ENCODE results near the gene NEGR1.

DNA sequence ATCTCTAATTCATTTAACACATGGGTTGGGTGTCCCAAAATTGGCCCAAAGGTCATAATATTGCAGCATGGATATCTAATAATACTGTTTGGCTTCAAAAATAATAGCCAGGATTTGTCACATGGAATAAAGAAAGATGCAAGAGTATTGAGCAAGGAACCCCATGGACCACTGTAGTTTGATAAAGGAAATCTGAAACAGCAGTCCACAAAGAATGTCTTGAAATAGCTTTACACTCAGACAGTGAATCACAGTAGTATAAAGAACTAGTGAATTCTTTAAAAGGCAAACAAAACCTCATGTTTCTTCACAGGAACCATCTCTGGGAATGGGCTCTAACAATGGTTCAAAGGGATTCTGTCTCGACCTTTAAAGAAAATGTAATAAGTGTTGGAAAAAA is 625.4 kb downstream of the NEGR1 start:
- no peak for TF ChIP-seq EZH2 (IDR thresholded peaks at IDR 0.05; ENCODE audit: low read depth, unreplicated experiment)
- TF ChIP-seq NANOG (IDR thresholded peaks at IDR 0.05; ENCODE audit: borderline replicate concordance) = no peak
- TF ChIP-seq CREB1 (CRISPR knock-in tag; IDR thresholded peaks at IDR 0.05; ENCODE audit: low read depth) = no peak
- TF ChIP-seq, protein P1, sequence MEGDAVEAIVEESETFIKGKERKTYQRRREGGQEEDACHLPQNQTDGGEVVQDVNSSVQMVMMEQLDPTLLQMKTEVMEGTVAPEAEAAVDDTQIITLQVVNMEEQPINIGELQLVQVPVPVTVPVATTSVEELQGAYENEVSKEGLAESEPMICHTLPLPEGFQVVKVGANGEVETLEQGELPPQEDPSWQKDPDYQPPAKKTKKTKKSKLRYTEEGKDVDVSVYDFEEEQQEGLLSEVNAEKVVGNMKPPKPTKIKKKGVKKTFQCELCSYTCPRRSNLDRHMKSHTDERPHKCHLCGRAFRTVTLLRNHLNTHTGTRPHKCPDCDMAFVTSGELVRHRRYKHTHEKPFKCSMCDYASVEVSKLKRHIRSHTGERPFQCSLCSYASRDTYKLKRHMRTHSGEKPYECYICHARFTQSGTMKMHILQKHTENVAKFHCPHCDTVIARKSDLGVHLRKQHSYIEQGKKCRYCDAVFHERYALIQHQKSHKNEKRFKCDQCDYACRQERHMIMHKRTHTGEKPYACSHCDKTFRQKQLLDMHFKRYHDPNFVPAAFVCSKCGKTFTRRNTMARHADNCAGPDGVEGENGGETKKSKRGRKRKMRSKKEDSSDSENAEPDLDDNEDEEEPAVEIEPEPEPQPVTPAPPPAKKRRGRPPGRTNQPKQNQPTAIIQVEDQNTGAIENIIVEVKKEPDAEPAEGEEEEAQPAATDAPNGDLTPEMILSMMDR (conservative IDR thresholded peaks at IDR 0.05; ENCODE audit: low read depth in 2 of 2) = no peak
- TF ChIP-seq, protein P2, sequence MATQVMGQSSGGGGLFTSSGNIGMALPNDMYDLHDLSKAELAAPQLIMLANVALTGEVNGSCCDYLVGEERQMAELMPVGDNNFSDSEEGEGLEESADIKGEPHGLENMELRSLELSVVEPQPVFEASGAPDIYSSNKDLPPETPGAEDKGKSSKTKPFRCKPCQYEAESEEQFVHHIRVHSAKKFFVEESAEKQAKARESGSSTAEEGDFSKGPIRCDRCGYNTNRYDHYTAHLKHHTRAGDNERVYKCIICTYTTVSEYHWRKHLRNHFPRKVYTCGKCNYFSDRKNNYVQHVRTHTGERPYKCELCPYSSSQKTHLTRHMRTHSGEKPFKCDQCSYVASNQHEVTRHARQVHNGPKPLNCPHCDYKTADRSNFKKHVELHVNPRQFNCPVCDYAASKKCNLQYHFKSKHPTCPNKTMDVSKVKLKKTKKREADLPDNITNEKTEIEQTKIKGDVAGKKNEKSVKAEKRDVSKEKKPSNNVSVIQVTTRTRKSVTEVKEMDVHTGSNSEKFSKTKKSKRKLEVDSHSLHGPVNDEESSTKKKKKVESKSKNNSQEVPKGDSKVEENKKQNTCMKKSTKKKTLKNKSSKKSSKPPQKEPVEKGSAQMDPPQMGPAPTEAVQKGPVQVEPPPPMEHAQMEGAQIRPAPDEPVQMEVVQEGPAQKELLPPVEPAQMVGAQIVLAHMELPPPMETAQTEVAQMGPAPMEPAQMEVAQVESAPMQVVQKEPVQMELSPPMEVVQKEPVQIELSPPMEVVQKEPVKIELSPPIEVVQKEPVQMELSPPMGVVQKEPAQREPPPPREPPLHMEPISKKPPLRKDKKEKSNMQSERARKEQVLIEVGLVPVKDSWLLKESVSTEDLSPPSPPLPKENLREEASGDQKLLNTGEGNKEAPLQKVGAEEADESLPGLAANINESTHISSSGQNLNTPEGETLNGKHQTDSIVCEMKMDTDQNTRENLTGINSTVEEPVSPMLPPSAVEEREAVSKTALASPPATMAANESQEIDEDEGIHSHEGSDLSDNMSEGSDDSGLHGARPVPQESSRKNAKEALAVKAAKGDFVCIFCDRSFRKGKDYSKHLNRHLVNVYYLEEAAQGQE (IDR thresholded peaks at IDR 0.05; ENCODE audit: unreplicated experiment) = no peak
- no peak for TF ChIP-seq JUNB (IDR thresholded peaks at IDR 0.05; ENCODE audit: unreplicated experiment)
- no peak for TF ChIP-seq EZH2phosphoT487 (IDR thresholded peaks at IDR 0.05; ENCODE audit: unreplicated experiment)

Data from GM23338 (cell line).